ENCODE results near the gene ATF7IP2. TPM values are rescaled to one million over a fixed set of nuclear protein-coding genes. Genes with fewer than 3 reads are reported as not detected.

ATF7IP2 gene
- total and polyA plus RNA-seq, 2 of the 13 experiments (the other 11 are each of a cell fraction or from before 2014, with no cell fraction given) = 117 to 217 TPM

GRCh38 chr16:10510279-10510678 is 124.4 kb downstream of the ATF7IP2 start:
- FAIRE-seq = no peak
- ATAC-seq = no peak
- no peaks in the 10 kb centered on the region for H3K79me2 ChIP-seq (ENCODE audit: insufficient read depth, low read length)
- no peak overlapping the region for H2AFZ ChIP-seq (ENCODE audit: low read length)
- WGBS (ENCODE audit: low lambda C conversion rate) = 44% methylated on average over 2 of the region's 2 CpGs
- TF ChIP-seq PCBP1 (IDR thresholded peaks at IDR 0.05; ENCODE audit: borderline replicate concordance, low read depth, low read length) (0 out of 2 replicates have a peak, but pooled peaks have one; percentile 41), SRSF9 (IDR thresholded peaks at IDR 0.05; ENCODE audit: borderline replicate concordance, insufficient read depth, low read depth, low read length, poor library complexity, severe bottlenecking) (no peak), HNRNPK (IDR thresholded peaks at IDR 0.05; ENCODE audit: low read depth, low read length, poor library complexity, severe bottlenecking) (peak; percentile 68), ZNF280B (CRISPR knock-in tag; IDR thresholded peaks at IDR 0.05; ENCODE audit: borderline replicate concordance) (no peak)
- H4K20me1 ChIP-seq (ENCODE audit: insufficient read depth, low read length) = no peaks in the 10 kb centered on the region
- no peaks in the 10 kb centered on the region for H3K9me3 ChIP-seq (ENCODE audit: low read length)
- no peak overlapping the region for H3K4me2 ChIP-seq (ENCODE audit: low read depth, low read length)
- intact Hi-C loops (cut with micrococcal nuclease; ENCODE audit: unreplicated experiment) = no loop called here
- no peak for DNase-seq (ENCODE audit: low spot score)
- no TSS peak for BruUV-seq (replicated peaks)
- ChIA-PET CTCF (ENCODE audit: low intra/inter-chr PET ratio, low total read pairs) (interaction anchor here (1.1 to 4.1 kb wide), 6 partner anchors 195 to 1252 kb away, joined by 3 to 87 read pairs (median 3); no protein-coding TSS in a partner anchor), POLR2A (interaction anchor here (1.3 to 1.6 kb wide), 2 partner anchors 227 to 244 kb away, joined by 3 to 5 read pairs; no protein-coding TSS in a partner anchor)
- no peak overlapping the region for H3K4me3 ChIP-seq (replicated peaks in 1 of 3; ENCODE audit: insufficient read depth in 1 of 3, low read depth in 2 of 3, low read length in 3 of 3)
- H3K4me1 ChIP-seq (ENCODE audit: insufficient read depth, low read length) = peaks cover 28% of the 10 kb centered on the region
- in situ Hi-C loops (cut with HindIII; ENCODE audit: extremely low pct_ligation_motif_present, low pct_unique_long_range_greater_than_20kb) = no loop called here
- no peaks in the 10 kb centered on the region; a peak in 1 of 5 replicates for H3K27me3 ChIP-seq (ENCODE audit: control insufficient read depth in 1 of 2, insufficient read depth in 2 of 2, low read length in 2 of 2)
- no peak overlapping the region for H3K9ac ChIP-seq (ENCODE audit: insufficient read depth, low read depth, low read length)
- no peak overlapping the region for H3K27ac ChIP-seq (ENCODE audit: extremely low read length, insufficient read depth, low read length)
- no peaks in the 10 kb centered on the region for H3K36me3 ChIP-seq (replicated peaks in 1 of 2; ENCODE audit: control insufficient read depth in 1 of 2, insufficient read depth in 2 of 2, low read length in 2 of 2)

- FAIRE-seq (no peak), DNase-seq (ENCODE audit: low spot score) (no peak), ATAC-seq (no peak)
- Histone ChIP-seq H3K36me3 (replicated peaks in 1 of 2; ENCODE audit: control insufficient read depth in 1 of 2, insufficient read depth in 2 of 2, low read length in 2 of 2) (no peaks in the 10 kb centered on the region), H3K9me3 (ENCODE audit: low read length) (no peaks in the 10 kb centered on the region), H3K27me3 (ENCODE audit: control insufficient read depth in 1 of 2, insufficient read depth in 2 of 2, low read length in 2 of 2) (no peaks in the 10 kb centered on the region; a peak in 1 of 5 replicates), H3K4me3 (replicated peaks in 1 of 3; ENCODE audit: insufficient read depth in 1 of 3, low read depth in 2 of 3, low read length in 3 of 3) (no peak overlapping the region), H2AFZ (ENCODE audit: low read length) (no peak overlapping the region), H4K20me1 (ENCODE audit: insufficient read depth, low read length) (no peaks in the 10 kb centered on the region), H3K4me1 (ENCODE audit: insufficient read depth, low read length) (peaks cover 28% of the 10 kb centered on the region), H3K4me2 (ENCODE audit: low read depth, low read length) (no peak overlapping the region), H3K9ac (ENCODE audit: insufficient read depth, low read depth, low read length) (no peak overlapping the region), H3K27ac (ENCODE audit: extremely low read length, insufficient read depth, low read length) (no peak overlapping the region), H3K79me2 (ENCODE audit: insufficient read depth, low read length) (no peaks in the 10 kb centered on the region)
- ChIA-PET POLR2A (no interaction called here), CTCF (ENCODE audit: low intra/inter-chr PET ratio, low total read pairs) (interaction anchor here (5.1 kb wide), 1 partner anchor 224 kb away, joined by 136 read pairs; no protein-coding TSS in a partner anchor)
- in situ Hi-C loops (cut with HindIII; ENCODE audit: extremely low pct_ligation_motif_present, low pct_unique_long_range_greater_than_20kb) = no loop called here
- intact Hi-C loops (cut with micrococcal nuclease; ENCODE audit: unreplicated experiment) = no loop called here
- no TSS peak for BruUV-seq (replicated peaks)
- WGBS (ENCODE audit: low lambda C conversion rate) = 70% methylated on average over 1 of the region's 1 CpG
- TF ChIP-seq ZNF512 (CRISPR knock-in tag; IDR thresholded peaks at IDR 0.05) = no peak
- no peak for TF ChIP-seq THRA (CRISPR knock-in tag; IDR thresholded peaks at IDR 0.05; ENCODE audit: borderline replicate concordance)
- no peak for TF ChIP-seq TFE3 (CRISPR knock-in tag; IDR thresholded peaks at IDR 0.05)
- TF ChIP-seq SRSF4 (IDR thresholded peaks at IDR 0.05; ENCODE audit: low read depth, low read length, poor library complexity, severe bottlenecking) = no peak
- TF ChIP-seq ZNF468 (CRISPR knock-in tag; IDR thresholded peaks at IDR 0.05) = no peak
Observed at GRCh38 chr16:10511829-10512228, 126.0 kb downstream of the ATF7IP2 start.
